Activated CD4-positive, alpha-beta T cell treated with anti-CD3 and anti-CD28 coated beads, Interleukin-2, amount 10 ng/mL, durations not matched to agents 7 days and 5 days (primary cell): ENCODE measurements around the gene TRIM33. TPM values are rescaled to one million over a fixed set of nuclear protein-coding genes. Genes with fewer than 3 reads are reported as not detected.
"Not testable (repeated sequence)": the region's sequence is repeated elsewhere in the genome, so short reads cannot be mapped to it uniquely, and the experiment has no call there.

Experiments
- CTCF ChIA-PET: fragments of 350-600 bp; sonication (Branson Sonifier 250); formaldehyde crosslinking; loops from one replicate; lab custom pipeline; 2021; ENCODE audit warnings: antibody characterized with exemption; lab: Charles Lee
- POLR2A ChIA-PET: fragments of 350-600 bp; sonication (Branson Sonifier 250); formaldehyde crosslinking; loops from one replicate; lab custom pipeline; 2021; ENCODE audit warnings: antibody characterized with exemption; lab: Charles Lee
- DNase-seq: peaks from one replicate; pipeline ENCODE4 v3.0.0-alpha.2; 2020
- H3K27ac Mint-ChIP-seq: one replicate; pipeline ENCODE4 v1.8.0; 2021; ENCODE audit warnings: mild to moderate bottlenecking, moderate library complexity, mixed read lengths
- H3K27me3 Mint-ChIP-seq: one replicate; pipeline ENCODE4 v1.8.0; 2021; ENCODE audit warnings: mixed read lengths
- H3K36me3 Mint-ChIP-seq: one replicate; pipeline ENCODE4 v1.8.0; 2021; ENCODE audit warnings: low read depth, mixed read lengths
- H3K4me1 Mint-ChIP-seq: one replicate; pipeline ENCODE4 v1.8.0; 2021; ENCODE audit warnings: mixed read lengths
- H3K4me3 Mint-ChIP-seq: one replicate; pipeline ENCODE4 v1.8.0; 2021; ENCODE audit warnings: mild to moderate bottlenecking, moderate library complexity, mixed read lengths
- H3K9me3 Mint-ChIP-seq: one replicate; pipeline ENCODE4 v1.8.0; 2021; ENCODE audit warnings: mixed read lengths
- total RNA-seq, 2 experiments: library from RNA; stranded (reverse); gene quantifications; one replicate each; pipeline ENCODE4 v1.2.3, GENCODE V29; 2021

TRIM33 gene
- total RNA-seq, 2 experiments from 2014 or later, result 42.7 to 48.1 TPM

- ChIA-PET CTCF (no interaction called here), POLR2A (interaction anchor here (0.6 kb wide), 1 partner anchor 109 kb away, joined by 3 read pairs; no protein-coding TSS in a partner anchor)
- peaks cover 25% of the 10 kb centered on the region for H3K9me3 Mint-ChIP-seq
- no peak overlapping the region for H3K4me3 Mint-ChIP-seq
- no peaks in the 10 kb centered on the region for H3K4me1 Mint-ChIP-seq
- DNase-seq, result no peak
- no peak overlapping the region for H3K27ac Mint-ChIP-seq
- peaks cover 22% of the 10 kb centered on the region for H3K36me3 Mint-ChIP-seq
- H3K27me3 Mint-ChIP-seq, result peaks cover 3% of the 10 kb centered on the region
Observed at GRCh38 chr1:114386129-114387009, 124.6 kb downstream of the TRIM33 start.

- Mint-ChIP-seq H3K27ac (no peak overlapping the region), H3K4me1 (no peaks in the 10 kb centered on the region), H3K4me3 (no peak overlapping the region), H3K27me3 (peaks cover 3% of the 10 kb centered on the region), H3K9me3 (peaks cover 20% of the 10 kb centered on the region), H3K36me3 (peaks cover 9% of the 10 kb centered on the region)
- CTCF ChIA-PET, result no interaction called here
- POLR2A ChIA-PET, result no interaction called here
- no peak for DNase-seq
Observed at GRCh38 chr1:114384922-114385321, 126.1 kb downstream of the TRIM33 start.

GRCh38 chr1:114379987-114380386, 131.0 kb downstream of the TRIM33 start:
- no peak overlapping the region for H3K27ac Mint-ChIP-seq
- H3K36me3 Mint-ChIP-seq, result no peaks in the 10 kb centered on the region
- CTCF ChIA-PET, result interaction anchor here (0.6 kb wide), 1 partner anchor 1487 kb away, joined by 4 read pairs; no protein-coding TSS in a partner anchor

GRCh38 chr1:114379358-114379757, 131.6 kb downstream of the TRIM33 start:
- Mint-ChIP-seq H3K9me3 (peaks cover 30% of the 10 kb centered on the region), H3K27ac (no peak overlapping the region), H3K4me3 (no peak overlapping the region), H3K4me1 (no peaks in the 10 kb centered on the region), H3K27me3 (no peaks in the 10 kb centered on the region), H3K36me3 (no peaks in the 10 kb centered on the region)
- POLR2A ChIA-PET, result no interaction called here
- CTCF ChIA-PET, result interaction anchor here (0.6 to 1.2 kb wide), 2 partner anchors 32 to 1486 kb away, joined by 3 to 4 read pairs; no protein-coding TSS in a partner anchor
- DNase-seq, result no peak

More at GRCh38 chr1:114379987-114380386, 131.0 kb downstream of the TRIM33 start:
- no peak for DNase-seq
- no peaks in the 10 kb centered on the region for H3K4me1 Mint-ChIP-seq
- no peak overlapping the region for H3K4me3 Mint-ChIP-seq
- POLR2A ChIA-PET, result no interaction called here
- H3K9me3 Mint-ChIP-seq, result peaks cover 32% of the 10 kb centered on the region
- no peaks in the 10 kb centered on the region for H3K27me3 Mint-ChIP-seq

GRCh38 chr1:114377356-114377755, 133.6 kb downstream of the TRIM33 start:
- Mint-ChIP-seq H3K9me3 (peaks cover 36% of the 10 kb centered on the region), H3K27me3 (no peaks in the 10 kb centered on the region), H3K36me3 (no peaks in the 10 kb centered on the region), H3K4me1 (no peaks in the 10 kb centered on the region), H3K4me3 (no peak overlapping the region), H3K27ac (no peak overlapping the region)
- POLR2A ChIA-PET, result no interaction called here
- CTCF ChIA-PET, result no interaction called here
- DNase-seq, result no peak

GRCh38 chr1:114369930-114370329, 141.1 kb downstream of the TRIM33 start:
- Mint-ChIP-seq H3K27me3 (peaks cover 10% of the 10 kb centered on the region), H3K36me3 (no peaks in the 10 kb centered on the region), H3K4me3 (no peak overlapping the region), H3K4me1 (no peaks in the 10 kb centered on the region), H3K27ac (no peak overlapping the region), H3K9me3 (peaks cover 12% of the 10 kb centered on the region)
- POLR2A ChIA-PET, result no interaction called here
- no peak for DNase-seq
- CTCF ChIA-PET, result interaction anchor here (1.4 kb wide), 1 partner anchor 155 kb away, joined by 3 read pairs; no protein-coding TSS in a partner anchor

GRCh38 chr1:114369266-114369919, 141.6 kb downstream of the TRIM33 start:
- peaks cover 11% of the 10 kb centered on the region for H3K9me3 Mint-ChIP-seq
- DNase-seq, POLR2A ChIA-PET, H3K4me3 Mint-ChIP-seq, H3K27me3 Mint-ChIP-seq, H3K36me3 Mint-ChIP-seq, H3K4me1 Mint-ChIP-seq, H3K27ac Mint-ChIP-seq: not testable (repeated sequence)
- CTCF ChIA-PET, result interaction anchor here (1.4 kb wide), 1 partner anchor 155 kb away, joined by 3 read pairs; no protein-coding TSS in a partner anchor

- ChIA-PET CTCF (interaction anchor here (0.6 to 1.4 kb wide), 2 partner anchors 156 to 478 kb away, joined by 3 read pairs; no protein-coding TSS in a partner anchor), POLR2A (no interaction called here)
- Mint-ChIP-seq H3K36me3 (no peaks in the 10 kb centered on the region), H3K4me1 (no peaks in the 10 kb centered on the region), H3K4me3 (no peak overlapping the region), H3K27ac (no peak overlapping the region), H3K27me3 (peaks cover 10% of the 10 kb centered on the region), H3K9me3 (peaks cover 9% of the 10 kb centered on the region)
- no peak for DNase-seq
Observed at GRCh38 chr1:114368560-114369255, 142.3 kb downstream of the TRIM33 start.

GRCh38 chr1:114367810-114368209, 143.2 kb downstream of the TRIM33 start:
- CTCF ChIA-PET, result no interaction called here
- Mint-ChIP-seq H3K36me3 (no peaks in the 10 kb centered on the region), H3K9me3 (peaks cover 14% of the 10 kb centered on the region), H3K27ac (no peak overlapping the region), H3K27me3 (peaks cover 10% of the 10 kb centered on the region), H3K4me3 (no peak overlapping the region), H3K4me1 (no peaks in the 10 kb centered on the region)
- POLR2A ChIA-PET, result no interaction called here
- DNase-seq, result no peak

GRCh38 chr1:114363230-114363629, 147.8 kb downstream of the TRIM33 start:
- H3K27ac Mint-ChIP-seq, H3K4me1 Mint-ChIP-seq, H3K36me3 Mint-ChIP-seq, H3K27me3 Mint-ChIP-seq, POLR2A ChIA-PET, DNase-seq, H3K4me3 Mint-ChIP-seq: not testable (repeated sequence)
- H3K9me3 Mint-ChIP-seq, result peaks cover 13% of the 10 kb centered on the region
- CTCF ChIA-PET, result interaction anchor here (0.7 to 2.3 kb wide), 3 partner anchors 10 to 1186 kb away, joined by 3 to 9 read pairs (median 5); no protein-coding TSS in a partner anchor

- Mint-ChIP-seq H3K27ac (no peak overlapping the region), H3K36me3 (no peaks in the 10 kb centered on the region), H3K4me1 (no peaks in the 10 kb centered on the region), H3K27me3 (no peaks in the 10 kb centered on the region), H3K4me3 (no peak overlapping the region), H3K9me3 (peaks cover 13% of the 10 kb centered on the region)
- POLR2A ChIA-PET, result no interaction called here
- no peak for DNase-seq
- CTCF ChIA-PET, result interaction anchor here (0.5 to 0.6 kb wide), 2 partner anchors 13 to 433 kb away, joined by 3 read pairs; no protein-coding TSS in a partner anchor
Observed at GRCh38 chr1:114359791-114360190, 151.2 kb downstream of the TRIM33 start.

- Mint-ChIP-seq H3K27me3 (no peaks in the 10 kb centered on the region), H3K36me3 (no peaks in the 10 kb centered on the region), H3K4me3 (no peak overlapping the region), H3K27ac (no peak overlapping the region), H3K4me1 (peaks cover 5% of the 10 kb centered on the region), H3K9me3 (no peaks in the 10 kb centered on the region)
- ChIA-PET CTCF (interaction anchor here (1.1 kb wide), 1 partner anchor 8 kb away, joined by 4 read pairs; no protein-coding TSS in a partner anchor), POLR2A (no interaction called here)
- DNase-seq, result no peak
Observed at GRCh38 chr1:114355240-114355639, 155.8 kb downstream of the TRIM33 start.
